GM12864 (cell line): ENCODE results near the gene ZFP92.

Experiments
- DNase-seq: peaks from one replicate; pipeline ENCODE4 v3.0.0-alpha.2; 2011; ENCODE audit warnings: low read depth
- H3K4me3 ChIP-seq: 2 replicates; pipeline ENCODE4 v1.5.1; 2011; ENCODE audit warnings: mild to moderate bottlenecking, low read depth, low read length, control low read depth
- CTCF ChIP-seq: IDR thresholded peaks from 2 replicates; pipeline ENCODE4 v1.5.1; 2011; ENCODE audit warnings: low read depth, mild to moderate bottlenecking, moderate library complexity, low read length, control low read depth, inconsistent platforms; ENCODE audit errors: missing control alignments

Gene ZFP92

GRCh38 chrX:153449368-153450113, 38.3 kb downstream of the ZFP92 start:
- H3K4me3 ChIP-seq, result no peak overlapping the region
- no peak for TF ChIP-seq CTCF
- no peak for DNase-seq

GRCh38 chrX:153450114-153450948, 39.1 kb downstream of the ZFP92 start:
- DNase-seq, result no peak
- no peak for TF ChIP-seq CTCF
- no peak overlapping the region for H3K4me3 ChIP-seq

GRCh38 chrX:153450949-153451277, 39.6 kb downstream of the ZFP92 start:
- no peak for TF ChIP-seq CTCF
- H3K4me3 ChIP-seq, result no peak overlapping the region
- DNase-seq, result no peak

- no peak for DNase-seq
- H3K4me3 ChIP-seq, result no peak overlapping the region
- no peak for TF ChIP-seq CTCF
Measured at GRCh38 chrX:153454901-153455550, 43.8 kb downstream of the ZFP92 start.

GRCh38 chrX:153455571-153455970, 44.3 kb downstream of the ZFP92 start:
- DNase-seq, result no peak
- no peak for TF ChIP-seq CTCF

GRCh38 chrX:153456161-153456560, 44.9 kb downstream of the ZFP92 start:
- DNase-seq, result no peak
- no peak for TF ChIP-seq CTCF
- no peak overlapping the region for H3K4me3 ChIP-seq

More at GRCh38 chrX:153455571-153455970, 44.3 kb downstream of the ZFP92 start:
- no peak overlapping the region for H3K4me3 ChIP-seq
